Measurements from ENCODE around the gene ITPR3.

Gene ITPR3

GRCh38 chr6:33705955-33706725, 85.0 kb downstream of the ITPR3 start:
- no peak for DNase-seq

- DNase-seq = no peak
These were observed 86.6 kb downstream of the ITPR3 start for GRCh38 chr6:33707771-33708170.

GRCh38 chr6:33708516-33709204, 87.5 kb downstream of the ITPR3 start:
- DNase-seq = no peak

- DNase-seq = no peak
These were observed 88.6 kb downstream of the ITPR3 start for GRCh38 chr6:33709605-33710295.

GRCh38 chr6:33710296-33711121, 89.4 kb downstream of the ITPR3 start:
- DNase-seq = no peak

GRCh38 chr6:33711140-33712129, 90.3 kb downstream of the ITPR3 start, which contains the start of gene UQCC2:
UQCC2 (minus strand) TSS chr6:33711700; CDS start chr6:33711686, 14 bp downstream.
- DNase-seq = peak; percentile 95

- DNase-seq = no peak
These were observed 91.8 kb downstream of the ITPR3 start for GRCh38 chr6:33712914-33713313.

- no peak for DNase-seq
These were observed 92.7 kb downstream of the ITPR3 start for GRCh38 chr6:33713786-33714185.

GRCh38 chr6:33714385-33715040, 93.4 kb downstream of the ITPR3 start:
- DNase-seq = no peak

- no peak for DNase-seq
These were observed 95.3 kb downstream of the ITPR3 start for GRCh38 chr6:33716379-33716778.

GRCh38 chr6:33716890-33717632, 95.9 kb downstream of the ITPR3 start:
- DNase-seq = no peak

GRCh38 chr6:33717934-33718455, 96.9 kb downstream of the ITPR3 start:
- DNase-seq = no peak

GRCh38 chr6:33718713-33719112, 97.6 kb downstream of the ITPR3 start:
- DNase-seq = no peak

GRCh38 chr6:33719326-33719987, 98.3 kb downstream of the ITPR3 start:
- DNase-seq = no peak

- no peak for DNase-seq
These were observed 99.9 kb downstream of the ITPR3 start for GRCh38 chr6:33720998-33721397.

- DNase-seq = no peak
These were observed 100.4 kb downstream of the ITPR3 start for GRCh38 chr6:33721508-33721907.

- no peak for DNase-seq
These were observed 101.0 kb downstream of the ITPR3 start for GRCh38 chr6:33722103-33722623.

GRCh38 chr6:33723371-33724085, 102.4 kb downstream of the ITPR3 start:
- DNase-seq = no peak

Measured in CD4-positive, alpha-beta T cell treated with Interleukin-4 for 4 hours (primary cell).